ENCODE measurements around the gene KLHL42.
A peak's percentile ranks its signal among the peaks of the same experiment; 100 is the strongest.

Gene KLHL42

GRCh38 chr12:27780612-27781408, 777 bp downstream of the KLHL42 start:
- peak in 1 of 2 donors; percentile 12 for DNase-seq (ENCODE audit: low read depth in 2 of 2)

- no peak for DNase-seq (ENCODE audit: low read depth in 2 of 2)
These were observed 1.6 kb downstream of the KLHL42 start for GRCh38 chr12:27781680-27782079.

GRCh38 chr12:27782481-27782880, 2.4 kb downstream of the KLHL42 start:
- no peak for DNase-seq (ENCODE audit: low read depth in 2 of 2)

- DNase-seq (ENCODE audit: low read depth in 2 of 2), result no peak
These were observed 6.0 kb downstream of the KLHL42 start for GRCh38 chr12:27785882-27786570.

- DNase-seq (ENCODE audit: low read depth in 2 of 2), result no peak
These were observed 7.5 kb downstream of the KLHL42 start for GRCh38 chr12:27787559-27787958.

GRCh38 chr12:27790179-27790578, 10.1 kb downstream of the KLHL42 start:
- DNase-seq (ENCODE audit: low read depth in 2 of 2), result no peak

- no peak for DNase-seq (ENCODE audit: low read depth in 2 of 2)
These were observed 15.0 kb downstream of the KLHL42 start for GRCh38 chr12:27794818-27795584.

GRCh38 chr12:27796128-27796527, 16.1 kb downstream of the KLHL42 start:
- DNase-seq (ENCODE audit: low read depth in 2 of 2), result no peak

GRCh38 chr12:27797301-27798025, 17.4 kb downstream of the KLHL42 start:
- DNase-seq (ENCODE audit: low read depth in 2 of 2), result no peak

GRCh38 chr12:27800819-27801218, 20.8 kb downstream of the KLHL42 start:
- no peak for DNase-seq (ENCODE audit: low read depth in 2 of 2)

- no peak for DNase-seq (ENCODE audit: low read depth in 2 of 2)
These were observed 21.6 kb downstream of the KLHL42 start for GRCh38 chr12:27801630-27802029.

GRCh38 chr12:27802511-27802910, 22.5 kb downstream of the KLHL42 start:
- no peak for DNase-seq (ENCODE audit: low read depth in 2 of 2)

- DNase-seq (ENCODE audit: low read depth in 2 of 2), result no peak
These were observed 22.9 kb downstream of the KLHL42 start for GRCh38 chr12:27802936-27803335.

- no peak for DNase-seq (ENCODE audit: low read depth in 2 of 2)
These were observed 25.2 kb downstream of the KLHL42 start for GRCh38 chr12:27805238-27805637.

GRCh38 chr12:27806259-27806658, 26.2 kb downstream of the KLHL42 start:
- no peak for DNase-seq (ENCODE audit: low read depth in 2 of 2)

GRCh38 chr12:27807063-27807703, 27.1 kb downstream of the KLHL42 start:
- DNase-seq (ENCODE audit: low read depth in 2 of 2), result no peak

- DNase-seq (ENCODE audit: low read depth in 2 of 2), result no peak
These were observed 28.8 kb downstream of the KLHL42 start for GRCh38 chr12:27808841-27809240.

GRCh38 chr12:27810756-27811155, 30.7 kb downstream of the KLHL42 start:
- DNase-seq (ENCODE audit: low read depth in 2 of 2), result no peak

GRCh38 chr12:27812502-27812901, 32.5 kb downstream of the KLHL42 start:
- no peak for DNase-seq (ENCODE audit: low read depth in 2 of 2)

GRCh38 chr12:27814411-27814810, 34.4 kb downstream of the KLHL42 start:
- DNase-seq (ENCODE audit: low read depth in 2 of 2), result no peak

- no peak for DNase-seq (ENCODE audit: low read depth in 2 of 2)
These were observed 35.0 kb downstream of the KLHL42 start for GRCh38 chr12:27814851-27815591.
